Stimulated activated CD8-positive, alpha-beta memory T cell treated with anti-CD3 and anti-CD28 coated beads, Interleukin-4, amount 100 ng/mL, for 4 hours (primary cell): Measurements from ENCODE around the gene TMEM174.

Experiments
- DNase-seq, 2 donors: peaks; one replicate each; pipeline ENCODE4 v3.0.0-alpha.2; 2020; ENCODE audit warnings: low read depth in 2 of 2, low spot score in 1 of 2

TMEM174 gene

GRCh38 chr5:73221726-73222125, 48.7 kb downstream of the TMEM174 start:
- no peak for DNase-seq

DNA sequence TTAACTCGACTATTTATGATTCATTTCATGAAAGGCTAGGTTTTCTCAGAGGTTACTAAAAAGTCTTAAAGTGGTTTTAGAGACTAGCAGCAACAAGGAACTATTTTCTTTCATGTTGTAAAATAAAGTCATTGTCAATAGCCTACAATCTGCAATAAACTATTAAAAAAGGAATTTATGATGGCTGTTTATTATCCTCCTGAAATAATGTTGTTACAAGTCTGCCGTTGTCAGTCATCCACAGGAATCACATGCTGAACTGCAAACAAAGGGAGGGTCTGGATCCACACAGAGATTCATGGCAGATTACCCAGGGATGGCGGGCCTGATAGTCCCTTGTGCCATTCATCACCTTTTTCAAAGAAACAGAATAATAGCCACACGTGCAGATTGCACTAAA, 49.2 kb downstream of the TMEM174 start:
- DNase-seq, result no peak
